Stomach (tissue), 9 donors: ENCODE results near the gene MIER1. TPM values are rescaled to one million over a fixed set of nuclear protein-coding genes. Genes with fewer than 3 reads are reported as not detected.

Experiments
- DNase-seq, 2 donors: peaks; one replicate each; pipeline versions ENCODE4 v3.0.0 to v3.0.0-alpha.2; 2013 to 2019
- H3K27ac ChIP-seq, 5 donors: fragments of 200-600 bp in 4 of 5; sonication (generic) in 4 of 5; one replicate each; pipeline ENCODE4 v1.5.1; 2013 to 2019; ENCODE audit warnings: mild to moderate bottlenecking in 1 of 5, moderate library complexity in 1 of 5
- H3K27me3 ChIP-seq, 3 donors: fragments of 200-600 bp; sonication (generic); one replicate each; pipeline ENCODE4 v1.5.1; 2017 to 2019; ENCODE audit warnings: mixed run types in 1 of 3
- H3K36me3 ChIP-seq, 4 donors: fragments of 200-600 bp; sonication (generic); 1 replicate in 3 of 4; 2 replicates in 1 of 4; pipeline ENCODE4 v1.5.1; 2016 to 2019
- H3K4me1 ChIP-seq, 4 donors: fragments of 200-600 bp; sonication (generic); one replicate each; pipeline ENCODE4 v1.5.1; 2016 to 2019
- H3K4me3 ChIP-seq, 4 donors: fragments of 200-600 bp; sonication (generic) in 3 of 4; one replicate each; pipeline ENCODE4 v1.5.1; 2016 to 2019; ENCODE audit warnings: mild to moderate bottlenecking in 1 of 4
- H3K9me3 ChIP-seq, 4 donors: fragments of 200-600 bp; sonication (generic); one replicate each; pipeline ENCODE4 v1.5.1; 2016 to 2019
- EP300 ChIP-seq: sonication (generic); formaldehyde crosslinking; IDR thresholded peaks from one replicate; pipeline ENCODE4 v1.6.1; 2017; ENCODE audit warnings: antibody characterized with exemption
- POLR2A ChIP-seq, 4 donors: fragments of 450-650 bp; IDR thresholded peaks; one replicate each; pipeline ENCODE4 v1.6.1; 2016; ENCODE audit warnings: antibody characterized with exemption in 4 of 4, control low read depth in 2 of 4, mild to moderate bottlenecking in 1 of 4, moderate library complexity in 1 of 4
- POLR2AphosphoS5 ChIP-seq, 3 donors: sonication (generic); formaldehyde crosslinking; IDR thresholded peaks; one replicate each; pipeline ENCODE4 v1.6.1; 2016; ENCODE audit warnings: antibody characterized with exemption in 3 of 3
- WGBS, 5 donors: extraction: QIAGEN DNeasy Blood & Tissue Kit in 3 of 5; methylation state at CpG; one replicate each; pipeline versions ENCODE4 v1.1.5 to v1.1.7; 2013 to 2018; 5-methylcytosine and 5-hydroxymethylcytosine counted together
- intact Hi-C: fragments of 100-400 bp; cut with DNase I; formaldehyde crosslinking; loops from one replicate; pipeline ENCODE4 v1.15.1; 2023; ENCODE audit warnings: low total_unique reads
- polyA plus RNA-seq, 3 donors: library from polyadenylated mRNA; stranded (reverse); fragments of 200-250 nt; gene quantifications; one replicate each; pipeline ENCODE4 v1.2.3, GENCODE V29; 2013
- total RNA-seq, 5 donors: library from RNA; depleted of rRNA; stranded (reverse); fragments of >200 nt; gene quantifications; one replicate each; pipeline versions ENCODE4 v1.1.0 to v1.2.3, GENCODE V29; 2014 to 2016
- TF ChIP-seq, protein P1 (sequence below), 7 experiments: fragments of 450-650 bp in 4 of 7; fragments of 200-600 bp in 3 of 7; sonication (generic) in 3 of 7; IDR thresholded peaks; one replicate each; pipeline ENCODE4 v1.5.1; 2016 to 2019; ENCODE audit warnings: antibody characterized with exemption in 7 of 7, control low read depth in 2 of 7, mild to moderate bottlenecking in 1 of 7
- donor health status: healthy with polysubstance abuse.
- donor health status: Bipolar disorder and iron deficiency.
- donor health status: healthy.

The MIER1 gene
- total and polyA plus RNA-seq, 8 donors, result 6.4 to 57.6 (median 27.7) TPM

DNA sequence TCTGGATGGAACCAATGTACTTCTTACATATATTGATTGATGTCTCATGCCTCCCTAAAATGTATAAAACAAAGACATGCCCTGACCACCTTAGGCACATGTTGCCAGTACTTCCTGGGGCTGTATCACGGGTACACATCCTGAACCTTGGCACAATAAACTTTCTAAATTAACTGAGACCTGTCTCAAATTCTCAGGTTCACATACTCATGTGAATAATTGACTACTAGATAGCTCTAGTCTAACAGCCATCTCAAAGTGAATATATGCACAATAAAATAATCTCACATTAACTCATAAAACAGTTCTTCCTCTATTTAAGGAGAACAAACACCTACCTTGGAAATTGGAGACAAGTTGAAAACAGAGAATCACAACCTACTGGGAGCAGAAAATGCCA lies 5.7 kb upstream of the MIER1 start:
- WGBS, 5 donors, result 76 to 100% (median 90%) methylated on average over 1 of the region's 1 CpG
- peaks cover 0 to 8% (median 0%) of the 10 kb centered on the region in 4 donors for H3K36me3 ChIP-seq
- TF ChIP-seq POLR2AphosphoS5 (IDR thresholded peaks at IDR 0.05) (no peak), EP300 (no peak), POLR2A (IDR thresholded peaks at IDR 0.05) (no peak)
- TF ChIP-seq, protein P1, sequence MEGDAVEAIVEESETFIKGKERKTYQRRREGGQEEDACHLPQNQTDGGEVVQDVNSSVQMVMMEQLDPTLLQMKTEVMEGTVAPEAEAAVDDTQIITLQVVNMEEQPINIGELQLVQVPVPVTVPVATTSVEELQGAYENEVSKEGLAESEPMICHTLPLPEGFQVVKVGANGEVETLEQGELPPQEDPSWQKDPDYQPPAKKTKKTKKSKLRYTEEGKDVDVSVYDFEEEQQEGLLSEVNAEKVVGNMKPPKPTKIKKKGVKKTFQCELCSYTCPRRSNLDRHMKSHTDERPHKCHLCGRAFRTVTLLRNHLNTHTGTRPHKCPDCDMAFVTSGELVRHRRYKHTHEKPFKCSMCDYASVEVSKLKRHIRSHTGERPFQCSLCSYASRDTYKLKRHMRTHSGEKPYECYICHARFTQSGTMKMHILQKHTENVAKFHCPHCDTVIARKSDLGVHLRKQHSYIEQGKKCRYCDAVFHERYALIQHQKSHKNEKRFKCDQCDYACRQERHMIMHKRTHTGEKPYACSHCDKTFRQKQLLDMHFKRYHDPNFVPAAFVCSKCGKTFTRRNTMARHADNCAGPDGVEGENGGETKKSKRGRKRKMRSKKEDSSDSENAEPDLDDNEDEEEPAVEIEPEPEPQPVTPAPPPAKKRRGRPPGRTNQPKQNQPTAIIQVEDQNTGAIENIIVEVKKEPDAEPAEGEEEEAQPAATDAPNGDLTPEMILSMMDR (IDR thresholded peaks at IDR 0.05), result no peak
- DNase-seq, result no peak
- intact Hi-C loops, result no loop called here
- H3K27me3 ChIP-seq, result no peaks in the 10 kb centered on the region
- H3K9me3 ChIP-seq, result no peaks in the 10 kb centered on the region
- no peak overlapping the region for H3K4me3 ChIP-seq
- H3K4me1 ChIP-seq, result peaks cover 0 to 23% (median 11%) of the 10 kb centered on the region in 4 donors
- no peak overlapping the region for H3K27ac ChIP-seq

DNA sequence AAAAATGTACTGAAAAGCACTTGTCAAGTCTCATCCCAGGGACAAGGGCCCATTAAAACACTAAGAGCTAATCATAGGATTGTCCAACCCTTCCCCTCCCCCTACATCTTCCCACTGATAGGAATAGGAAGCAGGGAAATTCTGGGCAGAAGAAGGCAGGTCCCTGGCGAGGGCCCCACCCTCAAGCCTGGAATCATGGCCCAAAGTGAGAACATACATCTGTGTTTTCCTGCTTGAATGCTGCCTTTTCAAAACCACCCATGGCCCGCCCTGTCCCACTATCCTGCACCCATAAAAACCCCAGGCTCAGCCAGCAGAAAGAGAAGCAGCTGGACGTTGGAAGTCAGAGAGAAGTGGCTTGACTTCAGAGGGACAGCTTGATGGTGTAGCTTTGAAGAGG lies 5.0 kb upstream of the MIER1 start:
- 83 to 92% (median 92%) methylated on average over 3 of the region's 3 CpGs for WGBS, 5 donors
- intact Hi-C loops, result no loop called here

DNA sequence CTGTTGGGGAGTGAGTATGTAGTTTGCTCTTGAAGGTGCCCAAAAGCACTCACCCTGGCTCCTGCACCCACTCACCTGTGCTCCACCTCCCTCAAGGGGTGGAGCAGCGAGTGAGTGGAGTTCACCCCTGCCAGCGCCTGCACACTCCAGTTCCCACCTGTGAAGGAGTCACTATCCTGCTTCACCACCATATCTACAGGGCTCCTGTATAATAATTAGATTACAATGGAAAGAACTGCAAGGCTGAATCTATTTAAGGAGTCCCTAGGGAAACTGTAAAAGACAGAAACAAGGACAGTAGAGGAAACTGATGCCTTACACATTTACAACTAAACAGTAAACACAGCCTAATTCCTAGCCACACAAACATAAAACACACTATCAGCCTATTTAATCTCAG lies 4.2 kb upstream of the MIER1 start:
- H3K27ac ChIP-seq, result no peak overlapping the region
- DNase-seq, result no peak
- no peak overlapping the region for H3K4me3 ChIP-seq
- intact Hi-C loops, result no loop called here
- 92 to 100% (median 98%) methylated on average over 2 of the region's 2 CpGs for WGBS, 5 donors
- H3K36me3 ChIP-seq, result peaks cover 0 to 8% (median 0%) of the 10 kb centered on the region in 4 donors
- no peaks in the 10 kb centered on the region for H3K9me3 ChIP-seq
- peaks cover under 1 to 26% (median 16%) of the 10 kb centered on the region in 4 donors for H3K4me1 ChIP-seq
- H3K27me3 ChIP-seq, result no peaks in the 10 kb centered on the region
- TF ChIP-seq POLR2A (IDR thresholded peaks at IDR 0.05), result no peak

More for the DNA sequence above, 5.0 kb upstream of the MIER1 start:
- no peak for TF ChIP-seq EP300
- TF ChIP-seq, protein P1 (IDR thresholded peaks at IDR 0.05), result no peak
- TF ChIP-seq POLR2A (IDR thresholded peaks at IDR 0.05), result no peak
- TF ChIP-seq POLR2AphosphoS5 (IDR thresholded peaks at IDR 0.05), result no peak
- H3K4me1 ChIP-seq, result peaks cover 0 to 25% (median 15%) of the 10 kb centered on the region in 4 donors
- H3K4me3 ChIP-seq, result no peak overlapping the region
- no peaks in the 10 kb centered on the region for H3K27me3 ChIP-seq
- H3K36me3 ChIP-seq, result peaks cover 0 to 8% (median 0%) of the 10 kb centered on the region in 4 donors
- H3K9me3 ChIP-seq, result no peaks in the 10 kb centered on the region
- no peak for DNase-seq
- no peak overlapping the region for H3K27ac ChIP-seq

DNA sequence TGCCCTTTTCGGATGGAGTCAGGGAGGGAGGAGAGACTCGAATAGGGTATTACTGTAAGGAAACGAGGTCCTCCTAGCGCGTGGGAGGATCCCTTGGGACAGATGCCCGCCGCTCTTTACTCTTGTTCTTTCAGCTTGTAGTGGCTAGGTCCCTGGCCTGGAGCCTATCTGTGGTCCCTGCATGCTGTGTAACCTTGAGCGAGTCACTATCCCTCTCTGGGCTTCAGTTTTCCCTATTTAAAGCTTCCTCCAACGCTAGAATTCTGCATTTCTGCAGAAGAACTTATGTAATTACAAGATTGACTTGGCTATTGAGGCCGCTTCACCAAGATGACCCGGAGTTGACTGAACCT lies 744 bp downstream of the MIER1 start:
- no peak for DNase-seq
- Histone ChIP-seq H3K27me3 (no peaks in the 10 kb centered on the region), H3K4me3 (peak overlapping the region; percentile 81 to 91 (median 82)), H3K4me1 (peaks cover 21 to 55% (median 36%) of the 10 kb centered on the region in 4 donors), H3K36me3 (peaks cover 0 to under 1% (median 0%) of the 10 kb centered on the region in 4 donors), H3K27ac (peak overlapping the region; percentile 89 to 97 (median 94)), H3K9me3 (no peaks in the 10 kb centered on the region)
- TF ChIP-seq, protein P1 (IDR thresholded peaks at IDR 0.05), result peak in 1 of 7 experiments; percentile 16
- no peak for TF ChIP-seq POLR2A (IDR thresholded peaks at IDR 0.05)
- 4 to 7% (median 6%) methylated on average over 9 to 11 of the region's 11 CpGs for WGBS, 5 donors
- intact Hi-C loops, result no loop called here

DNA sequence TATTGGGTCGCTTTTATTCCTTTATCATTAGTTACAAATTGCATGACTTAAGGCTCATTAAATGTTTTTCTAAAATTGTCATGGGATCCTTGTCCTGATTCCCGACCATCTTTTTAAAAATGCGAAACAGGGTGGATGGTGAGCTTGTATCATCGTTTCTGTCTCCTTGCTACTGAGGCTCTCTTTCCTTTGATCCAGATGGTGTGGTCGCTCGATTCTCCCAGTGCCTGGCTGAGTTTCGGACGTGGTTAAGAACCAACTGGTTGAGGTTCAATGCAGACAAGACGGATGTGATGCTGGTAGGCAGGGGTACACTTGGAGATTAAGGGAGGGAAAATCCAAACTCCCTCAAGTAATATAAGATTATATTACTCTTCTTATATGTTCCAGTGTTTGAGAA lies 1.2 kb downstream of the MIER1 start:
- Histone ChIP-seq H3K4me1 (peaks cover 21 to 55% (median 36%) of the 10 kb centered on the region in 4 donors), H3K4me3 (peak overlapping the region; percentile 81 to 91 (median 82)), H3K27ac (peak overlapping the region; percentile 89 to 97 (median 94)), H3K9me3 (no peaks in the 10 kb centered on the region), H3K27me3 (no peaks in the 10 kb centered on the region), H3K36me3 (no peaks in the 10 kb centered on the region)
- 32 to 42% (median 36%) methylated on average over 9 of the region's 9 CpGs for WGBS, 5 donors
- TF ChIP-seq EP300 (no peak), POLR2A (IDR thresholded peaks at IDR 0.05) (no peak), POLR2AphosphoS5 (IDR thresholded peaks at IDR 0.05) (no peak)
- TF ChIP-seq, protein P1 (IDR thresholded peaks at IDR 0.05), result no peak
- intact Hi-C loops, result no loop called here
- no peak for DNase-seq
